Liver (tissue), 9 donors: ENCODE data around the gene TMOD4. TPM values are rescaled to one million over a fixed set of nuclear protein-coding genes. Genes with fewer than 3 reads are reported as not detected.

Source experiments
- DNase-seq: peaks from one replicate; pipeline ENCODE4 v3.0.0-alpha.2; 2017; ENCODE audit warnings: low spot score
- H3K27ac ChIP-seq, 2 donors: one replicate each; pipeline ENCODE4 v1.7.0; 2013; ENCODE audit warnings: inconsistent platforms in 2 of 2, low read length in 2 of 2, control low read depth in 1 of 2, low read depth in 1 of 2, mild to moderate bottlenecking in 1 of 2
- H3K27me3 ChIP-seq, 4 donors: one replicate each; pipeline versions ENCODE4 v1.6.1 to v1.7.0; 2013; ENCODE audit warnings: low read length in 3 of 4, inconsistent platforms in 1 of 4, mild to moderate bottlenecking in 1 of 4, moderate library complexity in 1 of 4; ENCODE audit not compliant: control insufficient read depth in 4 of 4, insufficient read depth in 4 of 4
- H3K36me3 ChIP-seq, 4 donors: one replicate each; pipeline versions ENCODE4 v1.6.1 to v1.7.0; 2013; ENCODE audit warnings: low read length in 3 of 4, mild to moderate bottlenecking in 3 of 4, low read depth in 1 of 4, moderate library complexity in 1 of 4; ENCODE audit not compliant: control insufficient read depth in 4 of 4, insufficient read depth in 3 of 4
- H3K4me1 ChIP-seq, 4 donors: one replicate each; pipeline versions ENCODE4 v1.6.1 to v1.7.0; 2013; ENCODE audit warnings: low read length in 3 of 4, mild to moderate bottlenecking in 3 of 4, moderate library complexity in 1 of 4; ENCODE audit not compliant: control insufficient read depth in 4 of 4, insufficient read depth in 4 of 4
- H3K4me3 ChIP-seq, 3 donors: one replicate each; pipeline versions ENCODE4 v1.6.1 to v1.7.0; 2013; ENCODE audit warnings: low read length in 3 of 3, control low read depth in 1 of 3, low read depth in 1 of 3, mild to moderate bottlenecking in 1 of 3
- H3K9ac ChIP-seq, 2 donors: one replicate each; pipeline ENCODE4 v1.7.0; 2013; ENCODE audit warnings: low read length in 2 of 2, mild to moderate bottlenecking in 2 of 2, moderate library complexity in 2 of 2, control low read depth in 1 of 2, low read depth in 1 of 2
- H3K9me3 ChIP-seq, 4 donors: one replicate each; pipeline versions ENCODE4 v1.6.1 to v1.7.0; 2013; ENCODE audit warnings: low read length in 3 of 4; ENCODE audit not compliant: control insufficient read depth in 4 of 4
- CTCF ChIP-seq: fragments of 150-350 bp; IDR thresholded peaks from 2 replicates; pipeline ENCODE4 v1.5.1; 2017; ENCODE audit warnings: improper control_type of control experiment, low read depth, low read length; ENCODE audit not compliant: missing input control
- EGR1 ChIP-seq, 2 donors: IDR thresholded peaks; 2 replicates each; pipeline ENCODE4 v1.6.1; 2016 to 2018; ENCODE audit warnings: antibody characterized with exemption in 2 of 2, low read depth in 2 of 2
- FOXA1 ChIP-seq: IDR thresholded peaks from 2 replicates; pipeline ENCODE4 v1.6.1; 2016; ENCODE audit warnings: antibody characterized with exemption
- FOXA2 ChIP-seq: IDR thresholded peaks from 2 replicates; pipeline ENCODE4 v1.6.1; 2016; ENCODE audit warnings: antibody characterized with exemption
- GABPA ChIP-seq, 2 donors: IDR thresholded peaks in 1 of 2; conservative IDR thresholded peaks in 1 of 2; 2 replicates each; pipeline ENCODE4 v1.6.1; 2016; ENCODE audit warnings: antibody characterized with exemption in 2 of 2, mild to moderate bottlenecking in 1 of 2, moderate library complexity in 1 of 2
- HNF4A ChIP-seq, 2 donors: conservative IDR thresholded peaks; 2 replicates each; pipeline ENCODE4 v1.6.1; 2016; ENCODE audit warnings: antibody characterized with exemption in 2 of 2, mild to moderate bottlenecking in 2 of 2
- HNF4G ChIP-seq: IDR thresholded peaks from 2 replicates; pipeline ENCODE4 v1.6.1; 2016; ENCODE audit warnings: antibody characterized with exemption
- JUND ChIP-seq, 2 donors: IDR thresholded peaks; 2 replicates each; pipeline ENCODE4 v1.6.1; 2016; ENCODE audit warnings: antibody characterized with exemption in 2 of 2
- MAX ChIP-seq: IDR thresholded peaks from 2 replicates; pipeline ENCODE4 v1.6.1; 2016; ENCODE audit warnings: antibody characterized with exemption
- NR2F2 ChIP-seq: IDR thresholded peaks from 2 replicates; pipeline ENCODE4 v1.6.1; 2016; ENCODE audit warnings: antibody characterized with exemption
- RAD21 ChIP-seq, 2 donors: IDR thresholded peaks; 2 replicates each; pipeline ENCODE4 v1.6.1; 2016; ENCODE audit warnings: antibody characterized with exemption in 2 of 2, mild to moderate bottlenecking in 2 of 2
- RXRA ChIP-seq, 2 donors: IDR thresholded peaks; 2 replicates each; pipeline ENCODE4 v1.6.1; 2017 to 2018; ENCODE audit warnings: antibody characterized with exemption in 2 of 2, mild to moderate bottlenecking in 1 of 2
- SP1 ChIP-seq: IDR thresholded peaks from 2 replicates; pipeline ENCODE4 v1.6.1; 2018; ENCODE audit warnings: antibody characterized with exemption, mild to moderate bottlenecking
- TAF1 ChIP-seq: conservative IDR thresholded peaks from 2 replicates; pipeline ENCODE4 v1.6.1; 2016; ENCODE audit warnings: antibody characterized with exemption, mild to moderate bottlenecking
- YY1 ChIP-seq: IDR thresholded peaks from 2 replicates; pipeline ENCODE4 v1.6.1; 2016; ENCODE audit warnings: antibody characterized with exemption, mild to moderate bottlenecking
- WGBS: extraction: QIAGEN DNeasy Blood & Tissue Kit; methylation state at CpG from one replicate; pipeline ENCODE4 v1.1.7; 2013; 5-methylcytosine and 5-hydroxymethylcytosine counted together
- polyA plus RNA-seq, 2 donors: library from polyadenylated mRNA; stranded (reverse) in 1 of 2; unstranded in 1 of 2; fragments of 200-250 nt in 1 of 2; fragments of >200 nt in 1 of 2; fragmentation: Nextera tagmentation in 1 of 2; extraction: Ambion mirVana in 1 of 2; gene quantifications; one replicate each; pipeline versions ENCODE4 v1.2.1 to v1.2.3, GENCODE V29; 2013 to 2015
- total RNA-seq, 2 donors: library from RNA; depleted of rRNA; stranded (reverse); fragments of >200 nt; gene quantifications; one replicate each; pipeline ENCODE4 v1.2.3, GENCODE V29; 2014
- TF ChIP-seq, protein P1 (sequence below): IDR thresholded peaks from 2 replicates; pipeline ENCODE4 v1.6.1; 2016; ENCODE audit warnings: antibody characterized with exemption, mild to moderate bottlenecking
- TF ChIP-seq, protein P2 (sequence below): IDR thresholded peaks from 2 replicates; pipeline ENCODE4 v1.6.1; 2016; ENCODE audit warnings: antibody characterized with exemption
- donor health status: healthy.
- donor health status: healthy.
- donor health status: healthy.
- donor health status: healthy.
- donor health status: healthy.

The TMOD4 gene
- total and polyA plus RNA-seq, 4 donors = not detected

DNA sequence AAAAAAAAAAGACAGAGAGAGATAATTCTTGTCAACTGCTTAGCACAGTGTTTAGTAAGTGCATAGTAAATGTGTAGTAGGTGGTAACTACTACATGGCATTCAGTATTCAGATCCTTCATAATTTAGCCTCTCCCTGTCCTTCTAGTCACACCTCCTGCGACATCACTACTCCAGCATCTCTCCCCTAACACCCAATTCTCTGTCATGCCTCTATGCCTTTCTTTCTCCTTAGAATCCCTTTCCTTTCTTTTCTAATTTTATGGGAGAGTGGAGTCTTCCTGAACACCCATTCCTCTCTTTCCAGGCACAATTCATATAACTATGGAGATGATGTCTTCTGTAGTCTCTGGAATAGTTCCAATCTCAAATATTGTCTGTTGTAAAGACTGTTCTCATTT lies 18.1 kb upstream of the TMOD4 start:
- no peak for DNase-seq
- H3K27me3 ChIP-seq = no peaks in the 10 kb centered on the region
- TF ChIP-seq JUND (IDR thresholded peaks at IDR 0.05) (no peak), EGR1 (IDR thresholded peaks at IDR 0.05; ENCODE audit: low read depth in 2 of 2) (no peak), MAX (no peak), FOXA2 (no peak), YY1 (no peak), CTCF (no peak), TAF1 (no peak), FOXA1 (no peak), RXRA (IDR thresholded peaks at IDR 0.05) (no peak), HNF4A (conservative IDR thresholded peaks at IDR 0.05) (no peak), SP1 (no peak), GABPA (IDR thresholded peaks at IDR 0.05 in 1 of 2, conservative IDR thresholded peaks at IDR 0.05 in 1 of 2) (no peak), NR2F2 (no peak), RAD21 (IDR thresholded peaks at IDR 0.05) (no peak), HNF4G (no peak)
- TF ChIP-seq, protein P1, sequence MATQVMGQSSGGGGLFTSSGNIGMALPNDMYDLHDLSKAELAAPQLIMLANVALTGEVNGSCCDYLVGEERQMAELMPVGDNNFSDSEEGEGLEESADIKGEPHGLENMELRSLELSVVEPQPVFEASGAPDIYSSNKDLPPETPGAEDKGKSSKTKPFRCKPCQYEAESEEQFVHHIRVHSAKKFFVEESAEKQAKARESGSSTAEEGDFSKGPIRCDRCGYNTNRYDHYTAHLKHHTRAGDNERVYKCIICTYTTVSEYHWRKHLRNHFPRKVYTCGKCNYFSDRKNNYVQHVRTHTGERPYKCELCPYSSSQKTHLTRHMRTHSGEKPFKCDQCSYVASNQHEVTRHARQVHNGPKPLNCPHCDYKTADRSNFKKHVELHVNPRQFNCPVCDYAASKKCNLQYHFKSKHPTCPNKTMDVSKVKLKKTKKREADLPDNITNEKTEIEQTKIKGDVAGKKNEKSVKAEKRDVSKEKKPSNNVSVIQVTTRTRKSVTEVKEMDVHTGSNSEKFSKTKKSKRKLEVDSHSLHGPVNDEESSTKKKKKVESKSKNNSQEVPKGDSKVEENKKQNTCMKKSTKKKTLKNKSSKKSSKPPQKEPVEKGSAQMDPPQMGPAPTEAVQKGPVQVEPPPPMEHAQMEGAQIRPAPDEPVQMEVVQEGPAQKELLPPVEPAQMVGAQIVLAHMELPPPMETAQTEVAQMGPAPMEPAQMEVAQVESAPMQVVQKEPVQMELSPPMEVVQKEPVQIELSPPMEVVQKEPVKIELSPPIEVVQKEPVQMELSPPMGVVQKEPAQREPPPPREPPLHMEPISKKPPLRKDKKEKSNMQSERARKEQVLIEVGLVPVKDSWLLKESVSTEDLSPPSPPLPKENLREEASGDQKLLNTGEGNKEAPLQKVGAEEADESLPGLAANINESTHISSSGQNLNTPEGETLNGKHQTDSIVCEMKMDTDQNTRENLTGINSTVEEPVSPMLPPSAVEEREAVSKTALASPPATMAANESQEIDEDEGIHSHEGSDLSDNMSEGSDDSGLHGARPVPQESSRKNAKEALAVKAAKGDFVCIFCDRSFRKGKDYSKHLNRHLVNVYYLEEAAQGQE = no peak
- TF ChIP-seq, protein P2, sequence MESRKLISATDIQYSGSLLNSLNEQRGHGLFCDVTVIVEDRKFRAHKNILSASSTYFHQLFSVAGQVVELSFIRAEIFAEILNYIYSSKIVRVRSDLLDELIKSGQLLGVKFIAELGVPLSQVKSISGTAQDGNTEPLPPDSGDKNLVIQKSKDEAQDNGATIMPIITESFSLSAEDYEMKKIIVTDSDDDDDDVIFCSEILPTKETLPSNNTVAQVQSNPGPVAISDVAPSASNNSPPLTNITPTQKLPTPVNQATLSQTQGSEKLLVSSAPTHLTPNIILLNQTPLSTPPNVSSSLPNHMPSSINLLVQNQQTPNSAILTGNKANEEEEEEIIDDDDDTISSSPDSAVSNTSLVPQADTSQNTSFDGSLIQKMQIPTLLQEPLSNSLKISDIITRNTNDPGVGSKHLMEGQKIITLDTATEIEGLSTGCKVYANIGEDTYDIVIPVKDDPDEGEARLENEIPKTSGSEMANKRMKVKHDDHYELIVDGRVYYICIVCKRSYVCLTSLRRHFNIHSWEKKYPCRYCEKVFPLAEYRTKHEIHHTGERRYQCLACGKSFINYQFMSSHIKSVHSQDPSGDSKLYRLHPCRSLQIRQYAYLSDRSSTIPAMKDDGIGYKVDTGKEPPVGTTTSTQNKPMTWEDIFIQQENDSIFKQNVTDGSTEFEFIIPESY = no peak
- H3K27ac ChIP-seq = no peak overlapping the region
- no peak overlapping the region for H3K9ac ChIP-seq
- 73% methylated on average over 1 of the region's 1 CpG for WGBS
- H3K4me3 ChIP-seq = no peak overlapping the region
- H3K9me3 ChIP-seq = no peaks in the 10 kb centered on the region
- peaks cover 2 to 16% (median 10%) of the 10 kb centered on the region in 4 donors for H3K4me1 ChIP-seq
- no peaks in the 10 kb centered on the region for H3K36me3 ChIP-seq

DNA sequence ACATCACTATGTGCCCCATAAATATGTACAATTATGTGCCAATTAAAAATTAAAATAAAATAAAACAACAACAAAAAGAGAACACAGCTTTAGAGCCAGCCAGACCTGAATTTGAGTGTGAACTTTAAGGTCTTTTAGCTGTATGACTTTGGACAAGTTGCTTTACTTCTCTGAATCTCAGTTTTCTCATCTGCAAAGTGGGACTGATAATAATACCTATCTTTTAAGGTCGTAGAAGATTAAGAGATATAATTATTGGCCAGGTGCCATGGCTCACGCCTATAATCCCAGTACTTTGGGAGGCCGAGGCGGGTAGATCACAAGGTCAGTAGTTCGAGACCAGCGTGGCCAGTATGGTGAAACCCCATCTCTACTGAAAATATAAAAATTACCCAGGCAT lies 17.5 kb upstream of the TMOD4 start:
- no peak for DNase-seq
- TF ChIP-seq HNF4A (conservative IDR thresholded peaks at IDR 0.05) (no peak), CTCF (no peak), RXRA (IDR thresholded peaks at IDR 0.05) (no peak)
- no peak overlapping the region for H3K4me3 ChIP-seq
- H3K9ac ChIP-seq = no peak overlapping the region
- no peaks in the 10 kb centered on the region for H3K9me3 ChIP-seq
- no peaks in the 10 kb centered on the region for H3K27me3 ChIP-seq
- 77% methylated on average over 6 of the region's 6 CpGs for WGBS
- H3K4me1 ChIP-seq = peaks cover 2 to 22% (median 14%) of the 10 kb centered on the region in 4 donors
- H3K27ac ChIP-seq = no peak overlapping the region
- H3K36me3 ChIP-seq = no peaks in the 10 kb centered on the region
